ENCODE data around the gene DIDO1.

DIDO1 gene

DNA sequence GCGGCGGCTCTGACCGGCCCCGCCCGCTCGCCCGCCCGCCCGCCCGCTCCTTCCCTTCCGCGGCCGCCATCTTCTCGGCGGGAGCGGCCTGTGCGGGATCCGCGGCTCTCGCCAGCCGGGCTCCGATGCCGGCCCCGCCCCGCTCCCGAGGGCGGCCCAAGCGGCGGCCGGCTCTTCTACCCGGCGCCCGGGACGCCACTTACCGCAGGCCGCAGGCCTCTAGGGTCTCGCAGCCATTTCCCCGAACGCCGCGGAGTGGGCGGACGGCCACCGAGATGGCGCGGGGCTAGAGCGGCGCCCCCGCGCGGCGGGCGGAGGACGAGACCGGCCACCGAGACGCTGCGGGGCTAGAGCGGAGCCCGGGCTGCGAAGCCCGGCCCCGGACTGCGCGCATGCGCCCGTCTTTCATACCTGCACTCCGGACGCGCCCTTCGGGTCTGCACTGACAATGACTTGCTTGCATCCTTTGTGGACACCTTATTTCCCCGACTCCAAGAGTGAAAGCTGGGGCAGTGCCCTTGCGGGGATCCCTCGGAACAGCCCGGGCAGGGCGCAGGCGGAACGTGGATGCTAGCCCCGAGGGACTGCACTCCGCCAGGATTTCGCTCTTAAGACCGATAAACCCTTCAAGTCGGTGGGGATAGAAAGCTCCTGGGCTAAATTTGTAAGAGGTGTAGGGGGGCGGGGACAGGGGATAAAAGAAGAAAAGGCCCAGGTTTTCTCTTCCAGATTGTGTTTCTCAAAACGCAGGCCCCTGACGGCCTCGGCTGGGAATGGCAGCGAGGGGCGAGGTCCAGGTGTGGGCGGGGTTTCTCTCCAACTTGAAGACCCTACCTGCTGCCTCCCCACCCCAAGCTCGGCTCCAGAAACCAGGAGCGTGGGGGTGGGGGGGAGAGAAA lies at the start of gene DIDO1:
DIDO1 (minus strand) TSS at position 277 of the 899 bp plus-strand sequence.
- DNase-seq: peak; percentile 93

DNA sequence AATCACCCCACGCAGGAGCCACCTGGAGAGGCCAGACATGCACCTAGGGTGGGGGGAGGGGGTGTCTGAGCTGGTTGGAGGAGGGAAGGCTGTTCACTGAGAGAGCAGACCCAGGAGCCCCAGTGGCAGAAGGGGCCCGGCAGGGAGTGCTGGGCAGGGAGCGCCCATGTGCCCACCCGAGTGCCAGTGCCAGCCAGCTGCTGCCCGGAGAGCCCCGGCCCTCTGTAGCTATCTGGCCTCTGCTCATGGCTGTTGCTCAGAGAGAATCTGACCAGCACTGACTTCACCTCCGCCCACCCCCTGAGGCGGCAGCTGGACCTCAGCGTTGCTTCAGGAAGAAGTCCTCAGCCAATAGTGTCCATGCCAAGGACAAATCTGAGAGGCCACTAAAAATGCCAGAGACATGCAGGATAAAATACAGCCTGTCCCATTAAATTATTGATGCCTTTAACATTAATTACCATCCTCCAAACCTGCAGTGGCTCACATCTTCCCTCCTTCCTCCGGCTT lies 49.0 kb upstream of the DIDO1 start:
- DNase-seq: no peak

DNA sequence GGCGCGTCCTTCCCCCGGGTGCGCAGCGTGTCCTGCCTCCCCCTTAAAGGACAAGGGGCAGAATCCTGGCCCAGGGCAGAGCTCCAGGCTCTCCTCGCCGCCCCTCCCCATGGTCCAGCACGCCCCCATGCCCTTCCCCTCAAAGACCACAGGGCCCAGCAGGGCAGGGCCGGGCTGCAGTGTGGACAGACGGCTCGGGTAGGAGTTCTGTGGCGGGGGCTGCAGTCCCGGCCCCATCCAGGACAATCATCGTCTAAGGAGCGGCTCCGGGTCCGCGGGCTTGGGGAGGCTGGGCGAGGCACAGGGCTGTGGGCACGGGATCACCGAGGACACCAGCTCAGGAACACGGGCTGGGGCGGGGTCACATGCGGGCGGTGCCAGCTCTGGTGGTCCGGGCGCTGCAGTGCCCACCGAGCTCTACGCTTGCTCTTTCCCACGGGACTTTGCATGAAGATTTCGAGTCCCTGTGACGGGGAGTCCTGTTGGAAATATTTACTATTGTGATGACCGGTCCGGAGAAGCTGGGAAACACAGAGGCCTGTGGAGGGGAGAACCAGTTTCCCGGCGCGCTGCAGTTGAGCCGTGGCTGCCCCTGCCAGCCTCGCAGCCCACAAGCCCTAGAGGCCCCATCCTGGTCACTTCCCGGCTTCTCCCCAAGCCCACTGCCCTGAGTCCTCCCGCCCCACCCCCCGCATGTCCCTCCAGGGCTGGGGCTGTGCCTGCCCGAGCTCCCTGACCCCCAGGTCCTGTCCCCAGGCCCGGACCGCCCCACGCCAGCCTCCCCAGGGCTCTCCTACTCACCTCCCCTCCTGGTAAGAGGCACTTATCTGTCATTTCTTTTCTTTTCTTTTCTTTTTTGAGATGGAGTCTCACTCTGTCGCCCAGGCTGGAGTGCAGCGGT lies 46.8 kb upstream of the DIDO1 start:
- DNase-seq: no peak

DNA sequence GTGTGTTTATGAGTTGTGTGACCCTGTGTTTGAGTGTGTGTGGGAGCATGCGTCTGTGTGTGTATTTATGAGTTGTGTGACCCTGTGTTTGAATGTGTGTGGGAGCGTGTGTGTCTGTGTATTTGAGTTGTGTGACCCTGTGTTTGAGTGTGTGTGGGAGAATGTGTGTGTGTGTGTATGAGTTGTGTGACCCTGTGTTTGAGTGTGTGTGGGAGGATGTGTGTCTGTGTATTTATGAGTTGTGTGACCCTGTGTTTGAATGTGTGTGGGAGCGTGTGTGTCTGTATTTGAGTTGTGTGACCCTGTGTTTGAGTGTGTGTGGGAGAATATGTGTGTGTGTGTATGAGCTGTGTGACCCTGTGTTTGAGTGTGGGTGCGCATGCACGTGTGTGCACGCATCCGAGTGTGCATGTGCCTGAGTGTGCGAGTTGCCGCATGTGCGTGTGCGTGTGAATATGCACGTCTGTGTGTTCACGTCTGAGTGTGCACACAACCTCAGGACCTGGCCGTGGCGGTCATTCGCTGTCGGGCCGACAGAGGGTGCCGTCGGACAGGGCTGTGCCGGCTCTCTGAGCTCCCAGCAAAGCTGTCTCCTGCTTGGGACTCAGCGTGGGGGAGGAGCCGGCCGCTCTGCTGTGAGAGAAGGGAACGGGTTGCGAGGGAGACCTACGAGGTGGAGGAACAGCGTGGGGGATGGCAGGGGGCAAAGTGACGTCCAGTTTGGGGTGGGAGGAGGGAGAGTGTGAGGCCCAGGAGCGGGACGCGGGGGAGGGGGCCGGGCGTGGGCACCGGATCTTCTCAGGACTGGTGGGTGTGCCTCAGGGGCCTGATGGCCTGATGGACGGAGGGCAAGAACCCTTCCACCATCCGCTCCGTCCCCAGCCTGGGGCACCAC lies 45.9 kb upstream of the DIDO1 start:
- peak; percentile 87 for DNase-seq

DNA sequence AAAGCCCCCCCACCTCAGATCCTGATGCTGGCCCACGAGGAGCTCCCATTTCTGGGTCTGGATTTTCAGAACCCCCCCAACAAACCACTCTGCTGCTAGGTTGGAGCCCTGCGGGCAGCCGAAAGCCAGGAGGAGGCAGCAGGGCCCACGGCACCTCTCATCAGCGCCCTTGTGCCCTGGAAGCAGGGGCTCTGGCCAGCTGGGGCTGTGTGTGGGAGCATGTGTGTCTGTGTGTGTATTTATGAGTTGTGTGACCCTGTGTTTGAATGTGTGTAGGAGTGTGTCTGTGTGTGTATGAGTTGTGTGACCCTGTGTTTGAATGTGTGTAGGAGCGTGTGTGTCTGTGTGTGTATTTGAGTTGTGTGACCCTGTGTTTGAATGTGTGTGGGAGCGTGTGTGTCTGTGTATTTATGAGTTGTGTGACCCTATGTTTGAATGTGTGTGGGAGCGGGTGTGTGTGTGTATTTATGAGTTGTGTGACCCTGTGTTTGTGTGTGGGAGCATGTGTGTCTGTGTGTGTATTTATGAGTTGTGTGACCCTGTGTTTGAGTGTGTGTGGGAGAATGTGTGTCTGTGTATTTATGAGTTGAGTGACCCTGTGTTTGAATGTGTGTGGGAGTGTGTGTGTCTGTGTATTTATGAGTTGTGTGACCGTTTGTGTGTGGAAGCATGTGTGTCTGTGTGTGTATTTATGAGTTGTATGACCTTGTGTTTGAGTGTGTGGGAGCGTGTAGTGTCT lies 45.1 kb upstream of the DIDO1 start:
- DNase-seq: no peak

DNA sequence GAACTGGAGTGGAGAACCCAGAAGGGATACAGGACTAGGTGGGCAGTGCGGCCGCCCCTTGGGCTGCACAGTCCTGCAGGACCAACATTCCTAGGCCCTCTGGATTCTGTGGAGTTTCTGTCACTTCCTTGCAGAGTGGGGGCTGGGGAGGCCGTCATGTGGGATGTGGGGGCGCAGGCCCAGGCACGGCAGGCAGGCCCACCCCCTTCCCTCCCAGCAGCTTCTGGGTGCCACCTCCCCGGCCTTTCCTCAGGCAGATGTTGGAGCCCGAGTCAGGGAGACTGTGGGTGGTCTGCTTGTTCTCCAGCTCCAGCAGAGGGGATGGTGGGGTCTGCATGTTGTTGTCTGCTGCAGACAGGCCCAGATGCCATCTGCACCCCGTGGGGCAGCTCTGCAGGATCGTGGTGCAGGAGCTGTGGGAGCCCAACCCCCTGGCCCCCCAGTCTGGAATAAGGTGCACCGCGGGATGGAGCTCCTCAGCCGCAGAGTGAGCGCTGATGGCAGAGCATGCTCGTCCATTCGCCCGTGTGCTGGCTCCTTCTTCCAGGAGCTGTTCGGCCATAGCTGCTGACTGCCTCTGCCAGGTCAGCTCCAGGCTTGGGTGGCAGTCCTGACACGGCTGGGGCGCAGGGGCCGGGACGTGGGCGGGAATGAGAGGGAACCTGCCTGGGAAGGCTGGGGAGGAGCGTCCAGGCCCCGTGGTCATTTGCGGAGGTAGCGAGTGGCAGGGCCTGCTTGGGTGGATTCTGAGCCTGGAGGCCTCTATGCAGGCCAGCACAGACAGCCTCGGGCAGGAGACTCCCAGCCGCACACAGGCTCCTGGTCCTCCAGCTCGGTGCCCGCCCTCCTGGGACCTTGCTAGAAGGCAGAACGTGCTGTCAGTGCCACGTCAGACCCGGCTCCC lies 44.3 kb upstream of the DIDO1 start:
- no peak for DNase-seq

DNA sequence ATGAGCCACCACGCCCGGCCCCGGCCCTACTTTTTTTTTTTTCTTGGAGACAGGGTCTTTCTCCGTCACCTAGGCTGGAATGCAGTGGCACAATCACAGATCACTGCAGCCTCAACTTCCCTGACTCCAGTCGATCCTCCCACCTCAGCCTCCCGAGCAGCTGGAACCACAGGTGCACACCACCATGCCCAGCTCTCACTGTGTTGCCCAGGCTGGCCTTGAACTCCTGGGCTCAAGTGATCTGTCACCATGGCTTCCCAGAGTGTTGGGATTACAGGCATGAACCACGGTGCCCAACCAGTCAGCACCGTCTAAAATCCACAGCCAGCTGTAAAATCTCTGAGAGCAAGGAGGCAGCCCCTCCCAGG lies 43.6 kb upstream of the DIDO1 start:
- DNase-seq: no peak

DNA sequence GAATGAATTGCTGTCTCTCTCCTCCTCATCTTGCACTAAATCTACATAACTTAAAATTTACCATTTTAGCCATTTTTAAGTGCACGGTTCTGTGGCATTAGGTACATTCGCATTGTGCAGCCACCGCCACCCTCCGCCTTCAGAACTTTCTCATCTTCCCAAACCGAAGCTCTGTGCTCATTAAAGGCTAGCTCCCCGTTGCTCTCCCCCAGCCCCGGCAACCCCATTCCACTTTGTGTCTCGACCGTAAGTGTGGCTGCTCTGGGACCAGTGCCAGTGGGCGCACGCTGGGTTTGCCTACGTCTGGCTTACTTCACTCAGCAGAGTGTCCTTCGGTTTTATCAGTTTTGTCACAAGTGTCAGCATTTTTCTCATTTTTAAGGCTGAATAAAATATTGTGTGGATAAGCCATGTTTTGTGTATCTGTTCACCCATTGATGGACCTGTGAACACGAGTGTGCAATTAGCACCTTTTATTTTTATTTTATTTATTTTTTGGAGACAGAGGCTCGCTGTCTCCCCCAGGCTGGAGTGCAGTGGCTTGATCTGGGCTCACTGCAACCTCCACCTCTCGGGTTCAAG lies 43.0 kb upstream of the DIDO1 start:
- no peak for DNase-seq

DNA sequence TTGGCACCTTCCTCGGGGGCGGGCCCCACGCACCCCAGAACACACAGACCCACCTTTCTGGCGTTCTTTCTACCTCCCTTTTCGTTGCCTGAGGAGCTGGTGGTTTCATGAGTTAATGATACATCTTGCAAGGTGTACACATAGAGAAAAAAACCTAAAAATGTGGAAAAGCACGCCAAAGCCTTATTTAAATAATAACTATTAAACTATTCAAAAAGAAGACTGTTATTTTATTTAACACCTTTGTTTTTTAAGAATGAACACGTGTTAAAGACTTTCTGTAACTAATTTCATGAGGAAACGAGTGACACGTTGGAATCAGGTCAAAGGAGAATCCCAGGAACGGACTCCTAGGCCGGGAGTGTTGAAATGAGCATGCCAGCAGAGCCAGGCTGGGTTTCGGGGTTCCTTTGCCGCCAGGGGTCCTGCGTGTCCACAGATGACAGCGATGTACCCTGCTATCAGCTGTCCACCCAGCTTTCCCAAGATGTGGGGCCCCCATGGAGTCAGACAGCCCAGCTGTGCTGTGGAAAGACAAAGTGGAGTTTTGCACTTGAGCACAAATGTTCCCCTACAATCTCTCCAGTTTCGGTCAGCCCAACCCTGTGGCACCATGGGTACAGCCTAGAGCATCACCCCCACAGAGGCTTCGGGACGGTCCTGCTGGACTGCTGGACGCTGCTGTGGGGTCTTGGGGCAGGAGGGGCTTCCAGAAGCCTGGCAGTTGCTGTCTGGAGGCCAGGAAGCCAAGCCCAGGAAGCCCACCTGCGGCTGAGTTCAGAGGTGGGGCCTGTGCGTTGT lies 42.3 kb upstream of the DIDO1 start:
- DNase-seq: no peak

DNA sequence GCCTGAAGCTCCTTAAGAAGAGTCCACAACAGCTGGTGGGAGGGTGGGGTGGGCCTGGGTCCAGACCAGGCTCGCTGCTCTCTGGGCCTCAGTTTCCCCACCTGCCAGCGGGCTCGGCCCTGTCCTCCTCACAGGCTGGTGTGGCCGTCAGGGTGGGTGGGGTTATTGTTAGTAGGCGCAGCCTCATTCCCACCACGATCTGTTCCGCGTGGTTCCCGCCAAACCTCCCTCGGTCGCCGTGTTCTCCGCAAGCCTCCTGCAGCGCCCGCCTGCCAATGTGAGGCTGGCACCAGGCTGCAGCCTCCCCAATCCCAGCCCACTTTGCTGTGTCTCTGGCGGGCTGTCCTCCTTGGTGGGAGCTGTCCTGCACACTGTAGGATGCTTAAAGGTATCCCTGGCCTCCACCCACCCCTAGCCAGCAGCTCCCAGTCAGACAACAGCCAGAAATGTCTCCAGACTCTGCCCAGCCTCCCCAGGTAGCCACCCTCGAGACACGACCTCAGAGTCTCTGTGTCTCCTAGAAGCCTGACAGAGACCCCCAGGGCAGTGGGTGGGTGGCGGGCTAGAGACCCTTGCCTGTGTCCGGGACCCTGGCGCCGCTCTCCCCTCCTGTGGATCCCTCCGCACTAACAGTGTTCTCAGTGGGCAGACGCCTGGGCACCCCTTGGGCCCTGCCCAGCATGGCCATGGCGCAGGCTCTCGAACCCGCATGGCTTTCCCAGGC lies 41.5 kb upstream of the DIDO1 start:
- DNase-seq: no peak

DNA sequence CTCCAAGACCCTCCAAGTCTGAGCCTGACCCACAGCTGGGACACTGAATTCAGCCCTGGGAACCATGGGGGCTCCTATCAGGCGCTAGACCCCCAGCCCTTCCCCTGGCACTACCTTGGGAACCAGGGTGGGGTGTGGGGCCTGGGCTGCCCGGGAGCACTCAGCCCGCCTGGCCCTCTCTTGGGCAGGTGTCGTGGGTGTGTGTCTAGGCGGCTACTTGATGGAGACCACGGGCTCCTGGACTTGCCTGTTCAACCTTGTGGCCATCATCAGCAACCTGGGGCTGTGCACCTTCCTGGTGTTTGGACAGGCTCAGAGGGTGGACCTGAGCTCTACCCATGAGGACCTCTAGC lies 40.8 kb upstream of the DIDO1 start:
- DNase-seq: no peak

DNA sequence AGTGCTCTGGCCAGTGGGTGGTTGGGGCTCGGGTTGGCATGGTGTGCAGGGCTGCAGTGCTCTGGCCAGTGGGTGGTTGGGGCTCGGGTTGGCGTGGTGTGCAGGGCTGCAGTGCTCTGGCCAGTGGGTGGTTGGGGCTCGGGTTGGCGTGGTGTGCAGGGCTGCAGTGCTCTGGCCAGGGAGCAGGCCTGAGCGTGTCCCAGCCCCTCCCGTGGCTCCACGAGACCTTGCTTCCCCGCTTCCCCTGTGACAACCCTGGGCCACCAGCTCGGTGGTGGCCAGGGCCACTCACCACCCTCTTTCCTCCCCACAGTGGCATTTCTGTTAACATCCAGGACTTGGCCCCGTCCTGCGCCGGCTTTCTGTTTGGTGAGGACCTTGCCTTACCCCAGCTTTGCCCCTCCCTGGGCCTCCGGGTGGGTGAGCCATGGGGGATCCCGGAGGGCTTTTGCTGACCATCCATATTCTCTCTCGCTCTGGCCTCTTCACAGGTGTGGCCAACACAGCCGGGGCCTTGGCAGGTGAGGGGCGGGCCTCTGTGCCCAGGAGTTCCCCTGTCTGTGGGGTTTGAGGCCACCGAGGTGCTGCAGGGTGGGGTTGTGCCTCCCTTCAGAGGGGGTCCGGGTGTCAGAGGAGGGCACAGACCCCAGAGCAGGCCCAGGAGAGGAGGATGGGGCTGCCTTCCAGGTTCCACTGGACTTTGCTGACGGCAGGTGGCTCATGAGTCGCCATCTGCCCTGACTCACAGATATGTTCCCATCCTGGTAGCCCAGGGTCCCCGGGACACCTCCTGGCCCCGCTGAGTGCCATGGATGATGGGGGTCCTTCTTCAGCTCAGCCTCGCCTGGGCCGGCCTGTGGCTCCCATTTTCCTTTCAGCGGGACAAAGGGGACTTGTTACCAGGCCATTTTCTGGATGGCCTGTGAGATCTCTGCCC lies 40.2 kb upstream of the DIDO1 start:
- no peak for DNase-seq

DNA sequence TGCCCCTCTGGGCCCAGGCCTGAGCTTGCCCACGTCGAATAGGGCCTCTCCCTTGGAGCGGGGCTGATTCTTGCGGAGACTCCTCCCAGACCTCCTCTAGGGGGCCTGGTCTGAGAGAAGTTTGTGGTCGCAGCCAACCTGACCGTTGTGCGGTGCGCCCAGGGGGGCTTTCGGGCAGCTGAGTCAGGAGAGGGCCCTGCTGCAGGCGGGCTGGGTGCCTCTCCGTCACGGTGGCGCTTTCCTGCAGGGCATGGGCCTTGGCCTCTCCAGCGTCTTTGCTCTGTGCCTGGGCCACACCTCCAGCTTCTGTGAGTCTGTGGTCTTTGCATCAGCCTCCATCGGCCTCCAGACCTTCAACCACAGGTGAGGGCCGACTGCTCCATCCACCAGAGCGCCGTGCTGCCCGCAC lies 39.1 kb upstream of the DIDO1 start:
- no peak for DNase-seq

DNA sequence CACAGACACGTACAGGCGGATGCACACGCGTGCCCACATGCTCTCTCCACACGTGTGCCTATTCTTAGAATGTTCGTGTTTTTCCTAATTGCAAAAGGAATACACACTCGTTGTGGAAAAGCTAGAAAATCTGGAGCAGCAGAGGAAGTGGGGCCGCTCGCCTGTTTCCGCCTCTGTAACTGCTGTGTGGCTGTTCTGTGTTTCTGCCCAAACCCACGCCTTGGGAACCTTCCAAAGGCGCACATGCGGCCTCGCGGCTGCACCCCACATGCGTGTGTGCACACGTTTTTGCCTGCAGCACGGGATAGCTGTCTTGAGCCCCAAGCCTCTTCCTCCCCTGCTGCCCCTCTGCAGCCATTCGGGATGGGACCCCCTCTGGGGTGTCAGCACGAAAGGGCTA lies 38.4 kb upstream of the DIDO1 start:
- no peak for DNase-seq

DNA sequence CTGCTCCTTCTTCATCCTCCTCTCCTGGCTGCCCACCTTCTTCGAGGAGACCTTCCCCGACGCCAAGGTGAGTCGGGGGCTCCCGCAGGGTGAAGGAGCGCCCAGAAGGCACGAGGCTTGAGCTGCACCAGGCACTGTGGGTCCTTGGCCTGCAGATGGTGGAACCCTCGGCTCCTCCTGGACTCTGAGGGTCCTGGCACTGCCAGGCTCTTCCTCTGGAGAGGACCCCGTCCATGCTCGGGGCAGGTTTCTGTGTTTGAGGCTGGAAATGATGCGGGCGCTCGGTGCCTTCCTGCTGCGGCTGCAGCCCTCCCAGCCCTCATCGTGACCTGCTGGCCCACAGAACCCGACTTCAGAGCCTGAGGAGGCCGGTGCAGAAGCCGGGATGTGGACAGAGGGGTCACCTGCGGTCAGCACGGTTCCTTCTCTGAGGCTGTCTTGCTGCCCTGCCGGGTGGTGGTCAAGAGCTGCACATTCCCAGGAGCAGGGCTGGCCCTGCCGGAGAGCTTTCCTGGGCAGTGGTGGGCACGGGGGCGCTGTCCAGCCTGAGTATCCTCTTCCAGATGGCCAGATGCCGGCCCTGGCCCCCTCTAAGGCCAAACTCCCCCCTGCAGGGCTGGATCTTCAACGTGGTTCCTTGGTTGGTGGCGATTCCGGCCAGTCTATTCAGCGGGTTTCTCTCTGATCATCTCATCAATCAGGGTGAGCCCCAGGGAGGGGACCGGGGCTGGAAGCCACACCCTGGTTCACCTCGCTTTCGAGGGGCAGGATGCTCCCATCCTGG lies 37.5 kb upstream of the DIDO1 start:
- no peak for DNase-seq

DNA sequence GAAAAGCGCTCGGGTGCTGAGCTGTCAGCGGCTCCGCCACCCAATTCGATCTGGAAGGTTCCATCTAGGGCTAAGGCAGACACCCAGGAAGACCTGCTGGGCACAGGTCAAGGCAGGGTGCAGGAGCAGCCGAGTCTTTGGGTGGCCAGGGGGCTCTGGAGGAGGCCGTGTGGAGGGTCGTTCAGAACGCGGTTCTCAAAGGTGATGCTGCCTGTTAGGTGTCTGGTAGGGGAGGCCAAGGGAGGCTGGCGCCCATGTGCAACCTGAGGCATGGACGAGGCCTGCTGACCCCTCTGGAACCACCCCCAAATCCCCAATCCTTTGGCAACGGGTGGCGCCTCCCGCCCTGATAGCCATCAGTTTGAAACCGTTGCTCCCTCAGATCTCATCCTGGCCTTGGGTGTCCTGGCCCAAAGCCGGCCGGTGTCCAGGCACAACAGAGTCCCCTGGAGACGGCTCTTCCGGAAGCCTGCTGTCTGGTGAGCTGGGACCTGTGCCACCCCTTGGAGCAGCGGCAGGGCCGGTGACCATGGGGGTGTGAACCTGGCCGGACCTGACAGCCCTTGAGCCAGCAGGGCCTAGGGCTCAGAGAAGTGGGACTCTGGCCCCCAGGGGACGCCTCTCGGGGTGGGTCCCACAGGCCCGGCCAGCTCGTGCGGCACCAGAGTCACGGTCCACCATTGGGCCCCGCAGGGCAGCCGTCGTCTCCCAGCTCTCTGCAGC lies 36.7 kb upstream of the DIDO1 start:
- no peak for DNase-seq
